ENCODE results near the gene CDH22. TPM values are rescaled to one million over a fixed set of nuclear protein-coding genes. Genes with fewer than 3 reads are reported as not detected.

CDH22 gene
- total RNA-seq, 1 experiment from 2014 or later = not detected

DNA sequence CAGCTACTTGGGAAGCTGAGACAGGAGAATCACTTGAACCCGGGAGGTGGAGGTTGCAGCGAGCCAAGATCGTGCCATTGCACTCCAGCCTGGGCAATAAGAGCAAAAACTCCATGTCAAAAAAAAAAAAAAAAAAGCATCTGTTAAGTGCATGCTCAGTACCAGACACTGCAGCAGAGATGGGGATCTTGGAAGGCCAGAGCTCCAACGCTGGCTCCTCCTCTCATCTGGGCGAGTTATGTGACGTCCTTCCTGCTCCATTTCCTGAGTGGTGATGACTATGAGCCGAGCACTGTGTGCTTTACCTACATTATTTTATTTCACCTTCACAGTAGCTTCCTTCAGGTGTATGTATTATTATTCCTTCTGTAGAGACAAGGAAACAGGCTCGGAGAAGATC, 38.5 kb upstream of the CDH22 start:
- no peak overlapping the region for H3K27ac Mint-ChIP-seq (ENCODE audit: low read depth, unreplicated experiment)
- no peaks in the 10 kb centered on the region for H3K9me3 Mint-ChIP-seq (ENCODE audit: unreplicated experiment)
- H3K4me1 Mint-ChIP-seq (ENCODE audit: insufficient read depth, unreplicated experiment) = peaks cover 11% of the 10 kb centered on the region
- intact Hi-C loops (cut with micrococcal nuclease) = no loop called here
- POLR2A ChIA-PET = interaction anchor here (1.1 to 2.7 kb wide), 3 partner anchors 14 to 65 kb away, joined by 3 to 11 read pairs (median 4); no protein-coding TSS in a partner anchor
- BruUV-seq (replicated peaks) = TSS peak; percentile 9
- TF ChIP-seq, protein P1, sequence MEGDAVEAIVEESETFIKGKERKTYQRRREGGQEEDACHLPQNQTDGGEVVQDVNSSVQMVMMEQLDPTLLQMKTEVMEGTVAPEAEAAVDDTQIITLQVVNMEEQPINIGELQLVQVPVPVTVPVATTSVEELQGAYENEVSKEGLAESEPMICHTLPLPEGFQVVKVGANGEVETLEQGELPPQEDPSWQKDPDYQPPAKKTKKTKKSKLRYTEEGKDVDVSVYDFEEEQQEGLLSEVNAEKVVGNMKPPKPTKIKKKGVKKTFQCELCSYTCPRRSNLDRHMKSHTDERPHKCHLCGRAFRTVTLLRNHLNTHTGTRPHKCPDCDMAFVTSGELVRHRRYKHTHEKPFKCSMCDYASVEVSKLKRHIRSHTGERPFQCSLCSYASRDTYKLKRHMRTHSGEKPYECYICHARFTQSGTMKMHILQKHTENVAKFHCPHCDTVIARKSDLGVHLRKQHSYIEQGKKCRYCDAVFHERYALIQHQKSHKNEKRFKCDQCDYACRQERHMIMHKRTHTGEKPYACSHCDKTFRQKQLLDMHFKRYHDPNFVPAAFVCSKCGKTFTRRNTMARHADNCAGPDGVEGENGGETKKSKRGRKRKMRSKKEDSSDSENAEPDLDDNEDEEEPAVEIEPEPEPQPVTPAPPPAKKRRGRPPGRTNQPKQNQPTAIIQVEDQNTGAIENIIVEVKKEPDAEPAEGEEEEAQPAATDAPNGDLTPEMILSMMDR (IDR thresholded peaks at IDR 0.05; ENCODE audit: unreplicated experiment) = no peak
- CTCF ChIA-PET = interaction anchor here (0.6 to 5.8 kb wide), 6 partner anchors 9 to 534 kb away, joined by 3 to 146 read pairs (median 3); no protein-coding TSS in a partner anchor
- no peak for DNase-seq (ENCODE audit: unreplicated experiment)
- no peak overlapping the region for H3K4me3 Mint-ChIP-seq (ENCODE audit: unreplicated experiment)
- H3K27me3 Mint-ChIP-seq (ENCODE audit: insufficient read depth, unreplicated experiment) = peaks cover 7% of the 10 kb centered on the region
- H3K36me3 Mint-ChIP-seq (ENCODE audit: insufficient read depth, unreplicated experiment) = peaks cover 13% of the 10 kb centered on the region

- no peak overlapping the region for H3K27ac Mint-ChIP-seq (ENCODE audit: low read depth, unreplicated experiment)
- TF ChIP-seq, protein P1 (IDR thresholded peaks at IDR 0.05; ENCODE audit: unreplicated experiment) = no peak
- ChIA-PET CTCF (interaction anchor here (1.1 to 1.5 kb wide), 2 partner anchors 203 to 212 kb away, joined by 3 to 8 read pairs; no protein-coding TSS in a partner anchor), POLR2A (no interaction called here)
- H3K4me1 Mint-ChIP-seq (ENCODE audit: insufficient read depth, unreplicated experiment) = no peaks in the 10 kb centered on the region
- H3K27me3 Mint-ChIP-seq (ENCODE audit: insufficient read depth, unreplicated experiment) = peaks cover 29% of the 10 kb centered on the region
- no peak overlapping the region for H3K4me3 Mint-ChIP-seq (ENCODE audit: unreplicated experiment)
- no TSS peak for BruUV-seq (replicated peaks)
- H3K9me3 Mint-ChIP-seq (ENCODE audit: unreplicated experiment) = no peaks in the 10 kb centered on the region
- H3K36me3 Mint-ChIP-seq (ENCODE audit: insufficient read depth, unreplicated experiment) = peaks cover 13% of the 10 kb centered on the region
- intact Hi-C loops (cut with micrococcal nuclease) = no loop called here
- no peak for DNase-seq (ENCODE audit: unreplicated experiment)
These were observed 36.3 kb upstream of the CDH22 start for GRCh38 chr20:46344488-46345162.

DNA sequence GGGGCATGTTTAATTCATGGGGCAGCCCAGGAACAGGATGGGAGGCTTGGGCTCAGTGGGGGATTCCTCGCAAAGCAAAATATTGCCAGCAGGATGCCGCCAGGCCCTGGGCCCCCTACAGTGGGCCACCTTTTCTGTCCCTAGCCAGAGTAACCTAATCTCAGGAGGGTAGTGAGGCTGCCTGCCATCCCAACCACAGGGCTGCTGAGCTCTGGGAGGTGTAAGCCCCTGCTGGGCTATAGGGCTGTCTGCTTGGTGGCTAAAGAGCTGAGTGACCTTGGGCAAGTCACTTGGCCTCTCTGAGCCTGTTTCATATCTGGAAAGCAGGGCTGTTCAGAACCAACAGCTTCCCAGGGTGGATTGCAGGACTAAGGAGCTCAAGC, 35.7 kb upstream of the CDH22 start:
- intact Hi-C loops (cut with micrococcal nuclease) = no loop called here
- CTCF ChIA-PET = interaction anchor here (0.6 to 1.5 kb wide), 2 partner anchors 47 to 211 kb away, joined by 4 to 8 read pairs; no protein-coding TSS in a partner anchor
- no TSS peak for BruUV-seq (replicated peaks)
- Mint-ChIP-seq H3K27me3 (ENCODE audit: insufficient read depth, unreplicated experiment) (peaks cover 35% of the 10 kb centered on the region), H3K36me3 (ENCODE audit: insufficient read depth, unreplicated experiment) (peaks cover 13% of the 10 kb centered on the region), H3K9me3 (ENCODE audit: unreplicated experiment) (no peaks in the 10 kb centered on the region), H3K27ac (ENCODE audit: low read depth, unreplicated experiment) (no peak overlapping the region), H3K4me1 (ENCODE audit: insufficient read depth, unreplicated experiment) (no peaks in the 10 kb centered on the region), H3K4me3 (ENCODE audit: unreplicated experiment) (no peak overlapping the region)
- TF ChIP-seq, protein P1 (IDR thresholded peaks at IDR 0.05; ENCODE audit: unreplicated experiment) = no peak
- POLR2A ChIA-PET = interaction anchor here (0.6 kb wide), 1 partner anchor 64 kb away, joined by 3 read pairs; no protein-coding TSS in a partner anchor
- DNase-seq (ENCODE audit: unreplicated experiment) = no peak

- Mint-ChIP-seq H3K9me3 (ENCODE audit: unreplicated experiment) (no peaks in the 10 kb centered on the region), H3K27me3 (ENCODE audit: insufficient read depth, unreplicated experiment) (peaks cover 40% of the 10 kb centered on the region), H3K27ac (ENCODE audit: low read depth, unreplicated experiment) (no peak overlapping the region), H3K4me3 (ENCODE audit: unreplicated experiment) (no peak overlapping the region), H3K4me1 (ENCODE audit: insufficient read depth, unreplicated experiment) (no peaks in the 10 kb centered on the region), H3K36me3 (ENCODE audit: insufficient read depth, unreplicated experiment) (peaks cover 11% of the 10 kb centered on the region)
- ChIA-PET CTCF (interaction anchor here (0.6 to 1.5 kb wide), 5 partner anchors 46 to 215 kb away, joined by 3 to 8 read pairs (median 4); no protein-coding TSS in a partner anchor), POLR2A (interaction anchor here (0.6 to 1.9 kb wide), 2 partner anchors 11 to 65 kb away, joined by 3 to 7 read pairs; no protein-coding TSS in a partner anchor)
- BruUV-seq (replicated peaks) = no TSS peak
- TF ChIP-seq, protein P1 (IDR thresholded peaks at IDR 0.05; ENCODE audit: unreplicated experiment) = no peak
- DNase-seq (ENCODE audit: unreplicated experiment) = no peak
- intact Hi-C loops (cut with micrococcal nuclease) = no loop called here
These were observed 35.2 kb upstream of the CDH22 start for GRCh38 chr20:46343348-46343974.
